MM.1S (cell line): ENCODE data around the gene SH2D1B.

Experiments
- DNase-seq: peaks from one replicate; pipeline ENCODE4 v3.0.0-alpha.2; 2015
- H2AFZ ChIP-seq: fragments of 300-600 bp; sonication (generic); 2 replicates; pipeline ENCODE4 v1.6.0; 2016; ENCODE audit warnings: antibody characterized with exemption, low read length
- H3F3A ChIP-seq: fragments of 300-600 bp; sonication (generic); 2 replicates; pipeline ENCODE4 v1.6.1; 2016; ENCODE audit warnings: mild to moderate bottlenecking, antibody characterized with exemption, low read length, moderate library complexity, mixed read lengths; ENCODE audit not compliant: insufficient read depth
- H3K27ac ChIP-seq: fragments of 300-600 bp; sonication (generic); 2 replicates; pipeline ENCODE4 v1.5.1; 2016; ENCODE audit warnings: mild to moderate bottlenecking, low read length
- H3K27me3 ChIP-seq: fragments of 300-600 bp; sonication (generic); replicated peaks from 2 replicates; pipeline ENCODE4 v1.6.0; 2016; ENCODE audit warnings: low read length; ENCODE audit not compliant: insufficient read depth
- H3K36me3 ChIP-seq: fragments of 300-600 bp; sonication (generic); replicated peaks from 2 replicates; pipeline ENCODE4 v1.6.1; 2016; ENCODE audit warnings: mild to moderate bottlenecking, low read length, mixed read lengths; ENCODE audit not compliant: insufficient read depth
- H3K4me1 ChIP-seq: fragments of 300-600 bp; sonication (generic); 2 replicates; pipeline ENCODE4 v1.6.1; 2016; ENCODE audit warnings: low read length, mixed read lengths
- H3K4me2 ChIP-seq: fragments of 300-600 bp; sonication (generic); 2 replicates; pipeline ENCODE4 v1.6.0; 2016; ENCODE audit warnings: low read depth, low read length
- H3K4me3 ChIP-seq: fragments of 300-600 bp; sonication (generic); 2 replicates; pipeline ENCODE4 v1.5.1; 2016; ENCODE audit warnings: low read length, mixed read lengths
- H3K79me2 ChIP-seq: fragments of 300-600 bp; sonication (generic); 2 replicates; pipeline ENCODE4 v1.6.1; 2016; ENCODE audit warnings: mixed run types, low read length, mixed read lengths
- H3K9ac ChIP-seq: fragments of 300-600 bp; sonication (generic); 2 replicates; pipeline ENCODE4 v1.6.1; 2016; ENCODE audit warnings: low read length, mixed read lengths
- H3K9me2 ChIP-seq: fragments of 300-600 bp; sonication (generic); replicated peaks from 2 replicates; pipeline ENCODE4 v1.6.1; 2016; ENCODE audit warnings: mild to moderate bottlenecking, low read length, mixed read lengths; ENCODE audit not compliant: insufficient read depth
- H3K9me3 ChIP-seq: fragments of 300-600 bp; sonication (generic); replicated peaks from 2 replicates; pipeline ENCODE4 v1.6.1; 2016; ENCODE audit warnings: mild to moderate bottlenecking, low read length, mixed read lengths; ENCODE audit not compliant: insufficient read depth
- H4K20me1 ChIP-seq: fragments of 300-600 bp; sonication (generic); 2 replicates; pipeline ENCODE4 v1.6.1; 2016; ENCODE audit warnings: mild to moderate bottlenecking, low read length, moderate library complexity, mixed read lengths; ENCODE audit not compliant: insufficient read depth
- EZH2 ChIP-seq: fragments of 300-600 bp; sonication (generic); optimal IDR thresholded peaks from 2 replicates; pipeline ENCODE3; 2017; ENCODE audit warnings: low read depth, mild to moderate bottlenecking, antibody characterized with exemption, low read length, mixed read lengths
- EZH2phosphoT487 ChIP-seq: fragments of 300-600 bp; sonication (generic); IDR thresholded peaks from 2 replicates; pipeline ENCODE4 v1.6.1; 2018; ENCODE audit warnings: antibody characterized with exemption, low read length
- TF ChIP-seq, protein P1 (sequence below): fragments of 300-600 bp; sonication (generic); IDR thresholded peaks from 2 replicates; pipeline ENCODE4 v1.5.1; 2016; ENCODE audit warnings: antibody characterized with exemption, low read length, mixed read lengths

The SH2D1B gene

DNA sequence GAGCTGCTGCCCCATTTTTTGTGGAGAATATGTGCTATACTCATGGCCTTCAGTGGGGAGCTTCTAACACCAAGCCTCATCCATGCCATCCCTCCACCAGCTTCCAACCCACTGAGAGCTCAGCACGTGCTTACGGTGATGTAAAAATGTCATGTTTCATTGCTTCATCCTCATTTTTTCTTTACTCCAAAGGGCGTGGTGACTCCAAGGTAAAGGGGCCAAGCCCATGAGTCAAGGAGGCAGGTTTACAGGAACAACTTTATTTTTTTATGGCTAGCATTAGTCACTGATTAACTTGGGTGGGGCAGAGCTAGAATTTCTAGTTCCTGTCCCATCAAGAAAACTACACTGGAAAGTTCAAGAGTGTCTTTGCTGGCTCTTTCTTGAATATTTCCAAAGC is 30.6 kb downstream of the SH2D1B start, which contains the start of gene C1orf226:
Gene C1orf226 (plus strand): TSS at position 346 of the 400 bp plus-strand sequence. CDS start 174 bp downstream, outside the sequence.
- Histone ChIP-seq H3K4me1 (no peaks in the 10 kb centered on the region), H3K9me2 (no peaks in the 10 kb centered on the region), H3K36me3 (no peaks in the 10 kb centered on the region), H3K79me2 (no peaks in the 10 kb centered on the region), H4K20me1 (no peaks in the 10 kb centered on the region), H3K27ac (no peak within 1 kb of the TSS), H3K27me3 (no peaks in the 10 kb centered on the region), H3K4me2 (no peak within 1 kb of the TSS), H2AFZ (no peak within 1 kb of the TSS), H3K9ac (no peak within 1 kb of the TSS), H3K4me3 (no peak within 1 kb of the TSS), H3F3A (no peaks in the 10 kb centered on the region), H3K9me3 (no peaks in the 10 kb centered on the region)
- DNase-seq = no peak
- TF ChIP-seq, protein P1, sequence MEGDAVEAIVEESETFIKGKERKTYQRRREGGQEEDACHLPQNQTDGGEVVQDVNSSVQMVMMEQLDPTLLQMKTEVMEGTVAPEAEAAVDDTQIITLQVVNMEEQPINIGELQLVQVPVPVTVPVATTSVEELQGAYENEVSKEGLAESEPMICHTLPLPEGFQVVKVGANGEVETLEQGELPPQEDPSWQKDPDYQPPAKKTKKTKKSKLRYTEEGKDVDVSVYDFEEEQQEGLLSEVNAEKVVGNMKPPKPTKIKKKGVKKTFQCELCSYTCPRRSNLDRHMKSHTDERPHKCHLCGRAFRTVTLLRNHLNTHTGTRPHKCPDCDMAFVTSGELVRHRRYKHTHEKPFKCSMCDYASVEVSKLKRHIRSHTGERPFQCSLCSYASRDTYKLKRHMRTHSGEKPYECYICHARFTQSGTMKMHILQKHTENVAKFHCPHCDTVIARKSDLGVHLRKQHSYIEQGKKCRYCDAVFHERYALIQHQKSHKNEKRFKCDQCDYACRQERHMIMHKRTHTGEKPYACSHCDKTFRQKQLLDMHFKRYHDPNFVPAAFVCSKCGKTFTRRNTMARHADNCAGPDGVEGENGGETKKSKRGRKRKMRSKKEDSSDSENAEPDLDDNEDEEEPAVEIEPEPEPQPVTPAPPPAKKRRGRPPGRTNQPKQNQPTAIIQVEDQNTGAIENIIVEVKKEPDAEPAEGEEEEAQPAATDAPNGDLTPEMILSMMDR = no peak
- TF ChIP-seq EZH2phosphoT487 (no peak), EZH2 (no peak)

DNA sequence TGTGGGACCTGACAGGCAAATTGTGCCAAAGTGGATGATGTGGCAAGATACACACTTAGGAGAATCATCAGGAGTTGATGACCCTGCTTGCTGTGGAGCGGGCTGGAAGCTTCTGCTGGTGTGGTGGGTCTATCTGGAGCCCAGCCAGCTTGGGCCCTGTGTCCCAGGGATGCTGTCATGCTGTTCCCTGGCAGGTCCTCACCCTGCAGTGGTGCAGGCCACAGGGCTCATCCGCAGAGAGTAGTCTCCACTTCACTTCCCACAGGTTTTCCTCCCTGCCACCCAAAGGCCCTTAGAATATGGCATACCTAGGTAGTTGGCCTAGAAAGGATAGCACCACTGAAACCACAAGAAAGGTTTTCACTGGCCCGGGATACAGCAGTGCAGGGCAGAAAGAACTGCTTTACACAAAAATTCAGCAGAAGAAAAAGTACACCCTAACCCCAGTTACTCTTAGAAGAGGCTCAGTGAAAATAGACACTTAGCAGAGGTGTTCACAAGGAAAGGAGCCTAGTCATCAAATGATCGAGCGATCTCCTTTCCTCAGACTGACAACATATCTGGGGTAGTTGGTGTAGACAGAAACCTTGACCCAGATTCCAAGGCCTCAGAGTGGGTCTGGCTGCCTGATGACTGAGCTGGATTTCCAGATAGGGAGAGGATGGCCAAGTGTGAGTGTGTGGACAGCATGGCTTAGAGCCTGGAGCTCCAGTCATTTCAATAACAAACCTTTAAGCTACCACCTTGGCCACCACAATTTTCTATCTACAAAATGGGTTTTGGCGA is 31.7 kb downstream of the SH2D1B start:
- Histone ChIP-seq H3K79me2 (no peaks in the 10 kb centered on the region), H3F3A (no peaks in the 10 kb centered on the region), H3K4me2 (no peak overlapping the region), H3K36me3 (no peaks in the 10 kb centered on the region), H3K9me2 (no peaks in the 10 kb centered on the region), H3K4me1 (no peaks in the 10 kb centered on the region), H3K27ac (no peak overlapping the region), H3K4me3 (no peak overlapping the region), H4K20me1 (no peaks in the 10 kb centered on the region), H2AFZ (no peak overlapping the region), H3K9ac (no peak overlapping the region), H3K27me3 (no peaks in the 10 kb centered on the region), H3K9me3 (no peaks in the 10 kb centered on the region)
- no peak for DNase-seq
- TF ChIP-seq, protein P1 = no peak

DNA sequence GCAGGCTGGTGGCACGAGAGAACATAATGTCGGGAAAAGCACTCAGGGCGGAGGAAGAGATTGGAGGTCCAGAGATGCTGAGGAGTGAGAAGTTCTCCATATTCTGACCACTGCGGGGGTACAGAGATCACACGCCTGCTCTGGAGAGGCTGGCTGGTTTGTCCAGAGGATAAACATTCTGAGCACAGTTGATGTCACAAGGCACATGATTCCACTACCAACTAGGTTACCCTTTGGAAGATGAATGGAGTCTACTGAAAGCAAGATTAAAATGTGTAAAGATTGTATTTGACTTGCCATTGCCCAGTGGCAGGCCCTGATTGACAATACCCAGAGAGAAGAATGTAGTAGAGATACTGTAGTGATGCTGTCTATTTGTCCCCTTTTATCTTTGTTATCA is 35.2 kb downstream of the SH2D1B start, which contains the start of gene SPATA46:
Gene SPATA46 (minus strand): TSS at position 164 of the 400 bp plus-strand sequence. CDS start 64 bp downstream, at position 100.
- no peak within 1 kb of the TSS for H2AFZ ChIP-seq
- H3K9ac ChIP-seq = no peak within 1 kb of the TSS
- H3K9me3 ChIP-seq = no peaks in the 10 kb centered on the region
- no peak within 1 kb of the TSS for H3K4me2 ChIP-seq
- no peaks in the 10 kb centered on the region for H3K79me2 ChIP-seq
- no peaks in the 10 kb centered on the region for H3K9me2 ChIP-seq
- no peak within 1 kb of the TSS for H3K27ac ChIP-seq
- no peaks in the 10 kb centered on the region for H3K36me3 ChIP-seq
- TF ChIP-seq EZH2phosphoT487 = no peak
- TF ChIP-seq EZH2 = no peak
- TF ChIP-seq, protein P1 = no peak
- H3K27me3 ChIP-seq = no peaks in the 10 kb centered on the region
- H4K20me1 ChIP-seq = no peaks in the 10 kb centered on the region
- DNase-seq = no peak
- no peak within 1 kb of the TSS for H3K4me3 ChIP-seq
- H3K4me1 ChIP-seq = no peaks in the 10 kb centered on the region
- H3F3A ChIP-seq = no peaks in the 10 kb centered on the region
